GM19351 (cell line): Measurements from ENCODE around the gene RNF212B.

Experiments used
- ATAC-seq: cut with Tn5 transposase; IDR thresholded peaks from one replicate; pipeline ENCODE4 v1.9.1; 2021; ENCODE audit warnings: mild to moderate bottlenecking, moderate library complexity; ENCODE audit not compliant: unreplicated experiment

The RNF212B gene

GRCh38 chr14:23294734-23295561 lies 57.2 kb downstream of the RNF212B start:
- ATAC-seq, result no peak

- no peak for ATAC-seq
Observed at GRCh38 chr14:23296012-23296777, 58.5 kb downstream of the RNF212B start.

- ATAC-seq, result no peak
Observed at GRCh38 chr14:23297096-23297495, 59.4 kb downstream of the RNF212B start.

GRCh38 chr14:23297611-23298277 lies 60.0 kb downstream of the RNF212B start:
- ATAC-seq, result no peak

- no peak for ATAC-seq
Observed at GRCh38 chr14:23299211-23299957, 61.6 kb downstream of the RNF212B start.

- no peak for ATAC-seq
Observed at GRCh38 chr14:23299986-23300686, 62.4 kb downstream of the RNF212B start.

GRCh38 chr14:23300687-23301223 lies 63.0 kb downstream of the RNF212B start:
- no peak for ATAC-seq

- ATAC-seq, result peak; percentile 74
Observed at GRCh38 chr14:23301288-23301968, 63.7 kb downstream of the RNF212B start.

GRCh38 chr14:23301969-23302289 lies 64.2 kb downstream of the RNF212B start:
- peak; percentile 9 for ATAC-seq

- peak; percentile 40 for ATAC-seq
Observed at GRCh38 chr14:23302290-23303225, 64.8 kb downstream of the RNF212B start, which contains the start of gene PPP1R3E. Gene PPP1R3E, minus strand, starts transcription at chr14:23302859. Its CDS starts 283 bp downstream, at chr14:23302576.

- ATAC-seq, result no peak
Observed at GRCh38 chr14:23306412-23307145, 68.8 kb downstream of the RNF212B start, which contains the start of gene BCL2L2. Gene BCL2L2, plus strand, starts transcription at chr14:23306833. Its CDS starts 935 bp downstream, at chr14:23307768.

GRCh38 chr14:23307146-23307530 lies 69.4 kb downstream of the RNF212B start:
- no peak for ATAC-seq

GRCh38 chr14:23307687-23308644 lies 70.2 kb downstream of the RNF212B start:
- no peak for ATAC-seq

- no peak for ATAC-seq
Observed at GRCh38 chr14:23308721-23309445, 71.1 kb downstream of the RNF212B start.

GRCh38 chr14:23310546-23310945 lies 72.8 kb downstream of the RNF212B start:
- no peak for ATAC-seq

- ATAC-seq, result no peak
Observed at GRCh38 chr14:23316300-23316699, 78.6 kb downstream of the RNF212B start.
